Retinal pigment epithelial cell (primary cell): ENCODE measurements around the gene NECTIN1.

ENCODE experiments used
- DNase-seq: peaks from one replicate; pipeline ENCODE4 v3.0.0-alpha.2; 2010; ENCODE audit warnings: low read depth
- H3K4me3 ChIP-seq: 2 replicates; pipeline ENCODE4 v1.5.1; 2011; ENCODE audit warnings: mild to moderate bottlenecking, low read length, control low read depth, moderate library complexity
- CTCF ChIP-seq: conservative IDR thresholded peaks from 2 replicates; pipeline ENCODE4 v1.5.1; 2011; ENCODE audit warnings: low read depth, low read length, control low read depth, inconsistent platforms

NECTIN1 gene

GRCh38 chr11:119616586-119617339 lies 112.2 kb downstream of the NECTIN1 start:
- H3K4me3 ChIP-seq, result no peak overlapping the region
- DNase-seq, result no peak
- TF ChIP-seq CTCF, result no peak

GRCh38 chr11:119615882-119616196 lies 113.2 kb downstream of the NECTIN1 start:
- TF ChIP-seq CTCF, result no peak
- no peak overlapping the region for H3K4me3 ChIP-seq
- DNase-seq, result no peak

GRCh38 chr11:119615003-119615881 lies 113.8 kb downstream of the NECTIN1 start:
- peak; percentile 69 for DNase-seq
- no peak for TF ChIP-seq CTCF

GRCh38 chr11:119614222-119615002 lies 114.6 kb downstream of the NECTIN1 start:
- H3K4me3 ChIP-seq, result no peak overlapping the region
- no peak for DNase-seq
- TF ChIP-seq CTCF, result no peak

More at GRCh38 chr11:119615003-119615881, 113.8 kb downstream of the NECTIN1 start:
- H3K4me3 ChIP-seq, result no peak overlapping the region

DNA sequence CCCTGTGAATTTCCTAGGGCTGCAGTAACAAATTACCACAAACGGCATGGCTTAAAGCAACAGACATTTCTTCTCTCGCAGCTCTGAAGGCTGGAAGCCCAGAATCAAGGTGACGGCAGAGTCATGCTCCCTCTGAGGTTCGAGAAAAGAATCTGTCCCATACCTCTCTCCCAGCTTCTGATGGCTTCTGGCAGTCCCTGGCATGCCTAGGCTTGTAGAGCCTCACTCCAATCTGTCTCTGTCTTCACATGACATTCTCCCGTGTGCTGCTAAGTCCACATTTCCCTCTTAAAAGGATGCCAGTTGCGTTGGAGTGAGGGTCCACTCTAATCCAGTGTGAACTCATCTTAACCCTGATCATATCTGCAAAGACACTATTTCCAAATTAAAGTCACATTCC lies 116.2 kb downstream of the NECTIN1 start:
- DNase-seq, result no peak
- TF ChIP-seq CTCF, result no peak
- H3K4me3 ChIP-seq, result no peak overlapping the region

- no peak overlapping the region for H3K4me3 ChIP-seq
- no peak for DNase-seq
- no peak for TF ChIP-seq CTCF
These were observed 118.1 kb downstream of the NECTIN1 start for GRCh38 chr11:119610836-119611426.
